Body of pancreas (tissue), 4 donors: Measurements from ENCODE around the gene DMKN.

ENCODE experiments used
- POLR2A ChIP-seq, 3 donors: fragments of 450-650 bp; IDR thresholded peaks; one replicate each; pipeline ENCODE4 v1.6.1; 2016; ENCODE audit warnings: antibody characterized with exemption in 3 of 3, mild to moderate bottlenecking in 2 of 3
- TF ChIP-seq, protein P1 (sequence below), 7 experiments: fragments of 450-650 bp in 4 of 7; fragments of 200-600 bp in 3 of 7; sonication (generic) in 3 of 7; IDR thresholded peaks; one replicate each; pipeline ENCODE4 v1.5.1; 2016 to 2019; ENCODE audit warnings: antibody characterized with exemption in 7 of 7

DNA sequence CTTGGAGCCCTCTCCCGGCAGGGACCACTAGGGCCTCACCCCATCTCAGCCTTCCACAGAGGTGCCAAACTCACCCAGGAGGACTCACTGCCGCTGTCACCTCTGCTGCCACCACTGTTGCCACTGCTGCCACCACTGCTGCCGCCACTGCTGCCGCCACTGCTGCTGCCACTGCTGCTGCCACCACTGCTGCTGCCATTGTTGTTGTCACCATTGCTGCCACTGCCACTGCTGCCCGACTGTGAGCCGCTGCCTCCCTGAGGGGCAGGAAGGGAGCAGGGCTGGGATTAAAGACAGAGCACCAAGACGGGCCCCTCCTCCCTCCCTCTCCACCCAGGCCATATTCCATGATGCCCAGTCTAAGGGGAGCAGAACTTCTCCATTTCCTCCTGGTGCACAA, 2.1 kb downstream of the DMKN start:
- TF ChIP-seq, protein P1, sequence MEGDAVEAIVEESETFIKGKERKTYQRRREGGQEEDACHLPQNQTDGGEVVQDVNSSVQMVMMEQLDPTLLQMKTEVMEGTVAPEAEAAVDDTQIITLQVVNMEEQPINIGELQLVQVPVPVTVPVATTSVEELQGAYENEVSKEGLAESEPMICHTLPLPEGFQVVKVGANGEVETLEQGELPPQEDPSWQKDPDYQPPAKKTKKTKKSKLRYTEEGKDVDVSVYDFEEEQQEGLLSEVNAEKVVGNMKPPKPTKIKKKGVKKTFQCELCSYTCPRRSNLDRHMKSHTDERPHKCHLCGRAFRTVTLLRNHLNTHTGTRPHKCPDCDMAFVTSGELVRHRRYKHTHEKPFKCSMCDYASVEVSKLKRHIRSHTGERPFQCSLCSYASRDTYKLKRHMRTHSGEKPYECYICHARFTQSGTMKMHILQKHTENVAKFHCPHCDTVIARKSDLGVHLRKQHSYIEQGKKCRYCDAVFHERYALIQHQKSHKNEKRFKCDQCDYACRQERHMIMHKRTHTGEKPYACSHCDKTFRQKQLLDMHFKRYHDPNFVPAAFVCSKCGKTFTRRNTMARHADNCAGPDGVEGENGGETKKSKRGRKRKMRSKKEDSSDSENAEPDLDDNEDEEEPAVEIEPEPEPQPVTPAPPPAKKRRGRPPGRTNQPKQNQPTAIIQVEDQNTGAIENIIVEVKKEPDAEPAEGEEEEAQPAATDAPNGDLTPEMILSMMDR (IDR thresholded peaks at IDR 0.05), result no peak
- no peak for TF ChIP-seq POLR2A (IDR thresholded peaks at IDR 0.05)
